Natural killer cell (primary cell): Measurements from ENCODE around the gene SCN5A. TPM values are rescaled to one million over a fixed set of nuclear protein-coding genes. Genes with fewer than 3 reads are reported as not detected.

ENCODE experiments used
- ATAC-seq, 3 donors: fragments of 150-1000 bp in 2 of 3; fragments of 200-7000 bp in 1 of 3; cut with Tn5 transposase; 1 replicate in 1 of 3; 2 replicates in 2 of 3; pipeline ENCODE4 v1.10.0; 2021; ENCODE audit warnings: mild to moderate bottlenecking in 2 of 3, moderate library complexity in 2 of 3
- DNase-seq, 2 donors: peaks; one replicate each; pipeline versions ENCODE4 v3.0.0 to v3.0.0-alpha.2; 2013 to 2021; ENCODE audit warnings: mixed read lengths in 1 of 2
- H3K27ac ChIP-seq: one replicate; pipeline ENCODE4 v1.5.1; 2013; ENCODE audit warnings: mild to moderate bottlenecking, low read length
- H3K27me3 ChIP-seq: one replicate; pipeline ENCODE4 v1.6.1; 2013; ENCODE audit warnings: low read length; ENCODE audit not compliant: control insufficient read depth, insufficient read depth
- H3K36me3 ChIP-seq: one replicate; pipeline ENCODE4 v1.6.1; 2013; ENCODE audit warnings: low read length; ENCODE audit not compliant: control insufficient read depth, insufficient read depth
- H3K4me1 ChIP-seq: one replicate; pipeline ENCODE4 v1.6.1; 2013; ENCODE audit warnings: low read length; ENCODE audit not compliant: control insufficient read depth, insufficient read depth
- H3K4me3 ChIP-seq: one replicate; pipeline ENCODE4 v1.5.1; 2013; ENCODE audit warnings: low read length
- H3K9me3 ChIP-seq: one replicate; pipeline ENCODE4 v1.6.1; 2013; ENCODE audit warnings: low read length; ENCODE audit not compliant: control insufficient read depth, insufficient read depth
- H3K27ac Mint-ChIP-seq, 2 donors: one replicate each; pipeline ENCODE4 v1.8.0; 2022; ENCODE audit warnings: mild to moderate bottlenecking in 2 of 2, mixed read lengths in 2 of 2, moderate library complexity in 1 of 2
- H3K27me3 Mint-ChIP-seq, 2 donors: one replicate each; pipeline ENCODE4 v1.8.0; 2022; ENCODE audit warnings: low read depth in 2 of 2, mixed read lengths in 2 of 2
- H3K36me3 Mint-ChIP-seq: one replicate; pipeline ENCODE4 v1.8.0; 2022; ENCODE audit warnings: mixed read lengths
- H3K4me1 Mint-ChIP-seq, 2 donors: one replicate each; pipeline ENCODE4 v1.8.0; 2022; ENCODE audit warnings: mixed read lengths in 2 of 2
- H3K4me3 Mint-ChIP-seq: one replicate; pipeline ENCODE4 v1.8.0; 2022; ENCODE audit warnings: mild to moderate bottlenecking, moderate library complexity, mixed read lengths
- H3K9me3 Mint-ChIP-seq, 2 donors: one replicate each; pipeline ENCODE4 v1.8.0; 2022; ENCODE audit warnings: mixed read lengths in 2 of 2
- WGBS: methylation state at CpG from one replicate; pipeline ENCODE4 v1.1.7; 2013; ENCODE audit warnings: missing lambda C conversion rate; ENCODE audit not compliant: insufficient coverage; 5-methylcytosine and 5-hydroxymethylcytosine counted together
- intact Hi-C: fragments of 100-400 bp; cut with micrococcal nuclease; formaldehyde crosslinking; loops from one replicate; pipeline ENCODE4 v1.14.2; 2022
- total RNA-seq, 4 donors: library from RNA; stranded (reverse); fragments of 120-200 nt in 1 of 4; gene quantifications; one replicate each; pipeline versions ENCODE4 v1.2.3 to v1.2.4, GENCODE V29; 2013 to 2022
- TF ChIP-seq, protein P1 (sequence below): fragments of 200-600 bp; IDR thresholded peaks from one replicate; pipeline ENCODE4 v1.8.0; 2022; ENCODE audit warnings: antibody characterized with exemption

Gene SCN5A
- total RNA-seq, 3 donors from 2014 or later (not counting 1 experiment from before 2014, with no cell fraction given) = 0.50 TPM; not detected in 2

GRCh38 chr3:38542401-38543298 lies 106.8 kb downstream of the SCN5A start:
- no peaks in the 10 kb centered on the region for H3K9me3 Mint-ChIP-seq
- Histone ChIP-seq H3K4me3 (no peak overlapping the region), H3K4me1 (no peaks in the 10 kb centered on the region), H3K27me3 (no peaks in the 10 kb centered on the region), H3K27ac (no peak overlapping the region), H3K36me3 (no peaks in the 10 kb centered on the region), H3K9me3 (no peaks in the 10 kb centered on the region)
- no peaks in the 10 kb centered on the region for H3K27me3 Mint-ChIP-seq
- DNase-seq (no peak), ATAC-seq (no peak)
- no peak overlapping the region for H3K27ac Mint-ChIP-seq
- TF ChIP-seq, protein P1, sequence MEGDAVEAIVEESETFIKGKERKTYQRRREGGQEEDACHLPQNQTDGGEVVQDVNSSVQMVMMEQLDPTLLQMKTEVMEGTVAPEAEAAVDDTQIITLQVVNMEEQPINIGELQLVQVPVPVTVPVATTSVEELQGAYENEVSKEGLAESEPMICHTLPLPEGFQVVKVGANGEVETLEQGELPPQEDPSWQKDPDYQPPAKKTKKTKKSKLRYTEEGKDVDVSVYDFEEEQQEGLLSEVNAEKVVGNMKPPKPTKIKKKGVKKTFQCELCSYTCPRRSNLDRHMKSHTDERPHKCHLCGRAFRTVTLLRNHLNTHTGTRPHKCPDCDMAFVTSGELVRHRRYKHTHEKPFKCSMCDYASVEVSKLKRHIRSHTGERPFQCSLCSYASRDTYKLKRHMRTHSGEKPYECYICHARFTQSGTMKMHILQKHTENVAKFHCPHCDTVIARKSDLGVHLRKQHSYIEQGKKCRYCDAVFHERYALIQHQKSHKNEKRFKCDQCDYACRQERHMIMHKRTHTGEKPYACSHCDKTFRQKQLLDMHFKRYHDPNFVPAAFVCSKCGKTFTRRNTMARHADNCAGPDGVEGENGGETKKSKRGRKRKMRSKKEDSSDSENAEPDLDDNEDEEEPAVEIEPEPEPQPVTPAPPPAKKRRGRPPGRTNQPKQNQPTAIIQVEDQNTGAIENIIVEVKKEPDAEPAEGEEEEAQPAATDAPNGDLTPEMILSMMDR = no peak
- H3K4me1 Mint-ChIP-seq = no peaks in the 10 kb centered on the region
- H3K4me3 Mint-ChIP-seq = no peak overlapping the region
- no peaks in the 10 kb centered on the region for H3K36me3 Mint-ChIP-seq
- 86% methylated on average over 16 of the region's 16 CpGs for WGBS
- intact Hi-C loops = no loop called here

DNA sequence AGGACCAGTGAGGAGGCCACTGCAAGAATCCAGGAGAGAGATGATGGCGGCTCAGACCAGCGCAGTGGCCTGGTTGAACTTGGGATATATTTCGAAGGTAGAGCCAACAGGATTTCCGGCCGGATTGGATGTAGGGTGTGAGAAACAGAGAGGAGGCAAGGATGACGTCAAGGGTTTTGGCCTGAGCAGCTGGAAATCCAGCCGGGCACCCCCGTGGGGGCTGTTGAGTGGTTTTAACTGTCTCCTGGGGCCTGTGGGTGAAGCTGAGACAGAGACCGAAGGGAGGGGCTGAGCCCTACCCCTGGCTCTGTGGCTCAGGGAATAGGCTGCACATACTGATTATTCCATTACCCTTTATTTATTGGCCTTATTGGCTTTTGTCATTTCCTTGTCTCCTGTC lies 107.7 kb downstream of the SCN5A start:
- WGBS = 88% methylated on average over 9 of the region's 9 CpGs
- Histone ChIP-seq H3K4me1 (no peaks in the 10 kb centered on the region), H3K27ac (no peak overlapping the region), H3K27me3 (no peaks in the 10 kb centered on the region), H3K9me3 (no peaks in the 10 kb centered on the region), H3K4me3 (no peak overlapping the region), H3K36me3 (no peaks in the 10 kb centered on the region)
- intact Hi-C loops = no loop called here
- Mint-ChIP-seq H3K4me3 (no peak overlapping the region), H3K27ac (no peak overlapping the region), H3K27me3 (no peaks in the 10 kb centered on the region), H3K9me3 (no peaks in the 10 kb centered on the region), H3K4me1 (no peaks in the 10 kb centered on the region), H3K36me3 (no peaks in the 10 kb centered on the region)
- TF ChIP-seq, protein P1 = no peak
- ATAC-seq = no peak
- DNase-seq = no peak

DNA sequence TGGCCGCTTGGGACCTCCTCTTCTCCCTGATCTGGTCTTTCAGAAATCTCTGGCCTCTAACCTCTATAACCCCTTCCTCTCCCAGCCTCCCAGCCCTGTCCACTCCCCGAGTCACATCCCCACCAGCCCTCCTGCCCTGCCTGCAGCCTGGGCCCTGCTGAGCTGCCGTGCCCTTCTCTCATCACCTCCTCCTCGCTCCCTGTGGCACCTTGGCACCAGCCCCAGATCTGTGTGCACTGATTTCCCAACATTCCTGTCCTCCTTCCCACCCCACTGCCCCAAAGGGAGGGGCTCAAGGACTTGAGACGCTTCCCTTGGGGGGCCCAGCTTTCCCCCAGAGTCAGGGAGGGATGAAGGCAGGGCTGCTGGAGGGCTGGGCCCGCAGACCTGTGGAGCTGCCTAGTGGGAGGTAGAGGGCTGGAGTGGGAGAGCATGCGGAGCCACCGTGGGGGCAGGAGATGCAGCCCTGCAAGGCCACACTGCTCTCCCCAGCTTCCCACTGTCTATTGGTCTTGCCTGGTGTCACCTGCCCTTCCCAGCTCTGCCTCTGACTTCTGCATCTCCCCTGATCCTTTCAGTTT lies 110.6 kb downstream of the SCN5A start:
- H3K4me1 Mint-ChIP-seq = peaks cover 0 to 4% of the 10 kb centered on the region in 2 donors
- Histone ChIP-seq H3K9me3 (no peaks in the 10 kb centered on the region), H3K4me1 (no peaks in the 10 kb centered on the region), H3K27ac (no peak overlapping the region), H3K36me3 (no peaks in the 10 kb centered on the region), H3K4me3 (no peak overlapping the region), H3K27me3 (no peaks in the 10 kb centered on the region)
- H3K27ac Mint-ChIP-seq = no peak overlapping the region
- 98% methylated on average over 8 of the region's 8 CpGs for WGBS
- intact Hi-C loops = no loop called here
- H3K4me3 Mint-ChIP-seq = no peak overlapping the region
- H3K9me3 Mint-ChIP-seq = no peaks in the 10 kb centered on the region
- H3K36me3 Mint-ChIP-seq = peaks cover 12% of the 10 kb centered on the region
- H3K27me3 Mint-ChIP-seq = no peaks in the 10 kb centered on the region
- ATAC-seq (no peak), DNase-seq (no peak)
- TF ChIP-seq, protein P1 = no peak
